H9 (cell line): Measurements from ENCODE around the gene RBM38. TPM values are rescaled to one million over a fixed set of nuclear protein-coding genes. Genes with fewer than 3 reads are reported as not detected.

Source experiments
- DNase-seq: peaks from one replicate; pipeline ENCODE4 v3.0.0-alpha.2; 2017
- H2AFZ ChIP-seq: one replicate; pipeline ENCODE4 v1.6.1; 2013; ENCODE audit warnings: mild to moderate bottlenecking, low read length, control low read depth, moderate library complexity
- H2AK5ac ChIP-seq: 2 replicates; pipeline ENCODE4 v1.6.1; 2013; ENCODE audit warnings: low read length, control low read depth, mixed read lengths; ENCODE audit not compliant: insufficient read length
- H2BK120ac ChIP-seq: one replicate; pipeline ENCODE4 v1.6.1; 2013; ENCODE audit warnings: low read depth, mild to moderate bottlenecking, low read length, control low read depth, inconsistent platforms; ENCODE audit not compliant: poor library complexity, severe bottlenecking
- H2BK12ac ChIP-seq: 2 replicates; pipeline ENCODE4 v1.6.1; 2013; ENCODE audit warnings: low read length, control low read depth, mixed read lengths, low read depth; ENCODE audit not compliant: insufficient read length
- H2BK15ac ChIP-seq: 2 replicates; pipeline ENCODE4 v1.6.1; 2013; ENCODE audit warnings: low read depth, low read length, control low read depth
- H2BK20ac ChIP-seq: one replicate; pipeline ENCODE4 v1.6.1; 2013; ENCODE audit warnings: low read depth, mild to moderate bottlenecking, low read length, control low read depth, inconsistent platforms; ENCODE audit not compliant: poor library complexity, severe bottlenecking
- H2BK5ac ChIP-seq: 2 replicates; pipeline ENCODE4 v1.6.1; 2013; ENCODE audit warnings: low read length, control low read depth, mixed read lengths; ENCODE audit not compliant: insufficient read length
- H3K14ac ChIP-seq: 2 replicates; pipeline ENCODE4 v1.6.1; 2013; ENCODE audit warnings: low read length, control low read depth; ENCODE audit not compliant: insufficient read depth
- H3K18ac ChIP-seq: 2 replicates; pipeline ENCODE4 v1.6.1; 2013; ENCODE audit warnings: low read depth, mild to moderate bottlenecking, mixed read lengths, low read length, control low read depth; ENCODE audit not compliant: insufficient read length
- H3K23ac ChIP-seq: 2 replicates; pipeline ENCODE4 v1.6.1; 2013; ENCODE audit warnings: low read length, control low read depth, mixed read lengths, low read depth; ENCODE audit not compliant: insufficient read length
- H3K23me2 ChIP-seq: 2 replicates; pipeline ENCODE4 v1.6.1; 2013; ENCODE audit warnings: low read depth, mild to moderate bottlenecking, mixed read lengths, low read length, control low read depth; ENCODE audit not compliant: insufficient read length, poor library complexity, severe bottlenecking
- H3K27ac ChIP-seq: 2 replicates; pipeline ENCODE4 v1.5.1; 2013; ENCODE audit warnings: low read length, control low read depth, mixed read lengths, low read depth; ENCODE audit not compliant: insufficient read length
- H3K27me3 ChIP-seq: 2 replicates; pipeline ENCODE4 v1.6.1; 2013; ENCODE audit warnings: low read length, control low read depth, inconsistent platforms; ENCODE audit not compliant: insufficient read depth
- H3K4ac ChIP-seq: 2 replicates; pipeline ENCODE4 v1.6.1; 2013; ENCODE audit warnings: low read depth, mild to moderate bottlenecking, control low read depth, inconsistent platforms, low read length, moderate library complexity
- H3K4me1 ChIP-seq: 2 replicates; pipeline ENCODE4 v1.6.1; 2013; ENCODE audit warnings: low read length, control low read depth, inconsistent platforms; ENCODE audit not compliant: insufficient read depth
- H3K4me2 ChIP-seq: 2 replicates; pipeline ENCODE4 v1.6.1; 2013; ENCODE audit warnings: low read length, control low read depth, mixed read lengths; ENCODE audit not compliant: insufficient read length, insufficient read depth
- H3K56ac ChIP-seq: 2 replicates; pipeline ENCODE4 v1.6.1; 2013; ENCODE audit warnings: low read depth, mild to moderate bottlenecking, mixed read lengths, low read length, control low read depth; ENCODE audit not compliant: insufficient read length
- H3K79me1 ChIP-seq: 2 replicates; pipeline ENCODE4 v1.6.1; 2013; ENCODE audit warnings: low read depth, mild to moderate bottlenecking, moderate library complexity, low read length, control low read depth, inconsistent platforms; ENCODE audit not compliant: insufficient read depth, poor library complexity, severe bottlenecking
- H3K79me2 ChIP-seq: 2 replicates; pipeline ENCODE4 v1.6.1; 2013; ENCODE audit warnings: low read length, control low read depth, inconsistent platforms; ENCODE audit not compliant: insufficient read depth
- H3K9ac ChIP-seq: 2 replicates; pipeline ENCODE4 v1.6.1; 2013; ENCODE audit warnings: low read length, control low read depth, mixed read lengths; ENCODE audit not compliant: insufficient read length; ENCODE audit errors: extremely low read depth
- H3K9me3 ChIP-seq: one replicate; pipeline ENCODE4 v1.6.1; 2013; ENCODE audit warnings: low read depth, low read length, inconsistent platforms; ENCODE audit not compliant: control insufficient read depth
- H3T11ph ChIP-seq: one replicate; pipeline ENCODE4 v1.6.1; 2013; ENCODE audit warnings: mild to moderate bottlenecking, low read length, control low read depth, inconsistent platforms
- H4K20me1 ChIP-seq: one replicate; pipeline ENCODE4 v1.6.1; 2013; ENCODE audit not compliant: control insufficient read depth, insufficient read length, insufficient read depth
- H4K5ac ChIP-seq: 2 replicates; pipeline ENCODE4 v1.6.1; 2013; ENCODE audit warnings: low read depth, mild to moderate bottlenecking, mixed read lengths, low read length, control low read depth; ENCODE audit not compliant: insufficient read length
- H4K8ac ChIP-seq: replicated peaks from 2 replicates; pipeline ENCODE4 v1.6.1; 2013; ENCODE audit warnings: low read length, control low read depth, mixed read lengths, low read depth; ENCODE audit not compliant: insufficient read length
- H4K91ac ChIP-seq: 2 replicates; pipeline ENCODE4 v1.6.1; 2013; ENCODE audit warnings: low read depth, mild to moderate bottlenecking, moderate library complexity, mixed read lengths, low read length, control low read depth; ENCODE audit not compliant: insufficient read length
- H3K27ac Mint-ChIP-seq, 3 experiments: 2 replicates in 2 of 3; 3 replicates in 1 of 3; pipeline ENCODE4 v1.8.0; 2020 to 2021; ENCODE audit warnings: mixed read lengths in 3 of 3, mild to moderate bottlenecking in 1 of 3, moderate library complexity in 1 of 3
- H3K27me3 Mint-ChIP-seq: 2 replicates; pipeline ENCODE4 v1.8.0; 2021; ENCODE audit warnings: low read depth, mild to moderate bottlenecking, moderate library complexity, mixed read lengths
- H3K36me3 Mint-ChIP-seq, 3 experiments: 2 replicates in 2 of 3; 3 replicates in 1 of 3; pipeline ENCODE4 v1.8.0; 2020 to 2021; ENCODE audit warnings: low read depth in 3 of 3, mixed read lengths in 3 of 3; ENCODE audit not compliant: insufficient read depth in 1 of 3
- H3K4me1 Mint-ChIP-seq, 2 experiments: 2 replicates each; pipeline ENCODE4 v1.8.0; 2020; ENCODE audit warnings: mixed read lengths in 2 of 2
- H3K4me3 Mint-ChIP-seq, 2 experiments: 2 replicates in 1 of 2; 3 replicates in 1 of 2; pipeline ENCODE4 v1.8.0; 2020 to 2021; ENCODE audit warnings: mild to moderate bottlenecking in 2 of 2, mixed read lengths in 2 of 2, moderate library complexity in 1 of 2
- H3K9me3 Mint-ChIP-seq, 2 experiments: 2 replicates in 1 of 2; 3 replicates in 1 of 2; pipeline ENCODE4 v1.8.0; 2020; ENCODE audit warnings: mild to moderate bottlenecking in 2 of 2, mixed read lengths in 2 of 2, moderate library complexity in 1 of 2
- WGBS: extraction: QIAGEN DNeasy Blood & Tissue Kit; methylation state at CpG from one replicate; pipeline ENCODE4 v1.1.7; 2013; ENCODE audit warnings: missing lambda C conversion rate, low lambda C conversion rate, mixed read lengths; ENCODE audit not compliant: insufficient read length; ENCODE audit errors: extremely low coverage; 5-methylcytosine and 5-hydroxymethylcytosine counted together
- total RNA-seq: library from RNA; stranded (reverse); gene quantifications from 2 replicates; pipeline ENCODE4 v1.2.1, GENCODE V29; 2021
- TF ChIP-seq, protein P1 (sequence below): fragments of 200-600 bp; sonication (generic); conservative IDR thresholded peaks from 3 replicates; pipeline ENCODE4 v1.8.0; 2021; ENCODE audit warnings: antibody characterized with exemption, mild to moderate bottlenecking

The RBM38 gene
- total RNA-seq, 1 experiment from 2014 or later: 66.8 TPM

DNA sequence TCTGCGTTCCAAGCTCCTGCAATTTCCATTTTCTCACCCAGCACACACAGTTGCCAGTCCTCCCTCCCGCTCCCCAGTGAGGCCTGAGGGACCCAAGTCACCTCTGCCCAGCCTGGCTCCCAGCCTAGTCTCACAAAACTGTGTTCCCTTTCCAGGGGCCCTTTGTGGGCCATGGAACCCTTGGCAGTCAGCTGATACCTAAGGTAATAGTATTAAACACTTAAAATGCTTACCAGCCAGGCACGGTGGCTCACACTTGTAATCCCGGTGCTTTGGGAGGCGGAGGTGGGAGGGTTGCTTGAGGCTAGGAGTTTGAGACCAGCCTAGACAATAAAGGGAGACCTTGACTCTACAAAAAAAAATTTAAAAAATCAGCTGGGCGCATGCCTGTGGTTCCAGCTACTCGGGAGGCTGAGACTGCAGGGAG, 3.2 kb upstream of the RBM38 start:
- WGBS: no CpG with 5 or more reads among the region's 7 CpGs
- Mint-ChIP-seq H3K4me3 (no peak overlapping the region), H3K36me3 (peaks cover 1 to 5% (median 2%) of the 10 kb centered on the region in 3 experiments; a peak in 6 of 7 replicates), H3K27me3 (peaks cover 6% of the 10 kb centered on the region), H3K4me1 (peaks cover 13 to 28% of the 10 kb centered on the region in 2 experiments), H3K9me3 (no peaks in the 10 kb centered on the region), H3K27ac (no peak overlapping the region)
- TF ChIP-seq, protein P1, sequence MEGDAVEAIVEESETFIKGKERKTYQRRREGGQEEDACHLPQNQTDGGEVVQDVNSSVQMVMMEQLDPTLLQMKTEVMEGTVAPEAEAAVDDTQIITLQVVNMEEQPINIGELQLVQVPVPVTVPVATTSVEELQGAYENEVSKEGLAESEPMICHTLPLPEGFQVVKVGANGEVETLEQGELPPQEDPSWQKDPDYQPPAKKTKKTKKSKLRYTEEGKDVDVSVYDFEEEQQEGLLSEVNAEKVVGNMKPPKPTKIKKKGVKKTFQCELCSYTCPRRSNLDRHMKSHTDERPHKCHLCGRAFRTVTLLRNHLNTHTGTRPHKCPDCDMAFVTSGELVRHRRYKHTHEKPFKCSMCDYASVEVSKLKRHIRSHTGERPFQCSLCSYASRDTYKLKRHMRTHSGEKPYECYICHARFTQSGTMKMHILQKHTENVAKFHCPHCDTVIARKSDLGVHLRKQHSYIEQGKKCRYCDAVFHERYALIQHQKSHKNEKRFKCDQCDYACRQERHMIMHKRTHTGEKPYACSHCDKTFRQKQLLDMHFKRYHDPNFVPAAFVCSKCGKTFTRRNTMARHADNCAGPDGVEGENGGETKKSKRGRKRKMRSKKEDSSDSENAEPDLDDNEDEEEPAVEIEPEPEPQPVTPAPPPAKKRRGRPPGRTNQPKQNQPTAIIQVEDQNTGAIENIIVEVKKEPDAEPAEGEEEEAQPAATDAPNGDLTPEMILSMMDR: no peak
- Histone ChIP-seq H3K4me2 (no peak overlapping the region), H2BK12ac (no peak overlapping the region), H2AK5ac (no peak overlapping the region), H3K56ac (no peak overlapping the region), H3K27me3 (no peaks in the 10 kb centered on the region), H4K5ac (no peak overlapping the region), H2AFZ (no peak overlapping the region), H2BK15ac (no peak overlapping the region), H3K23ac (no peak overlapping the region), H2BK20ac (no peak overlapping the region), H3K18ac (no peak overlapping the region), H3T11ph (no peak overlapping the region), H3K14ac (no peak overlapping the region), H3K79me2 (no peaks in the 10 kb centered on the region; the same call in 1 of the 2 replicates), H3K9me3 (no peaks in the 10 kb centered on the region), H3K23me2 (peaks cover 24% of the 10 kb centered on the region), H3K4ac (no peak overlapping the region), H3K27ac (no peak overlapping the region), H3K4me1 (no peaks in the 10 kb centered on the region), H2BK5ac (no peak overlapping the region), H4K8ac (no peak overlapping the region), H4K20me1 (no peaks in the 10 kb centered on the region), H4K91ac (no peak overlapping the region), H3K79me1 (peaks cover 3% of the 10 kb centered on the region), H2BK120ac (no peak overlapping the region), H3K9ac (no peak overlapping the region)
- DNase-seq: no peak
